ENCODE measurements around the gene IL31RA.
"Not testable (repeated sequence)": the region's sequence is repeated elsewhere in the genome, so short reads cannot be mapped to it uniquely, and the experiment has no call there.

DNA sequence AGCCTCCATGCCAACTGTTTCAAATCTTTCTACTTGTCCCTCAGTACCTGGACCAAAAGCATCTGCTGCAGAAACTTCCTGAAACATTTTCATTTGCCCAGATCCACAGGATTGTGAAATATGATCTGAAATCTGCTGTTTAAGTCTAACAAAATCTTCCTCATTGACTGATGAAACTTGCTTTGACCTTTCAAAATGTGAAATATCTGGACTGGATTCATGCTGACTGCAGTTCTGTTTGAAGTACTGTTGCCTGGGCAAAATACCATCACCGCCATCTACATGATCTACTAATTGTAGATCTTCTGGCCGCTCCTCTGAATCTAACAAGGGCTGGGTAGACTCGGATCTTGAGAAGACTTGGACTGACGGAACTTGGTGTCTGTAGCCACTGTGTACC is 90.0 kb downstream of the IL31RA start:
- not testable (repeated sequence) for TF ChIP-seq EP300, CTCF, POLR2A (IDR thresholded peaks at IDR 0.05)

Data from upper lobe of left lung (tissue), 4 donors.